Hepatocyte (in vitro differentiated cells): ENCODE data around the gene KRTAP25-1.

Source experiments
- CTCF ChIP-seq: fragments of 200-600 bp; sonication (generic); IDR thresholded peaks from 2 replicates; pipeline ENCODE4 v1.5.1; 2016; ENCODE audit warnings: antibody characterized with exemption, mild to moderate bottlenecking; ENCODE audit not compliant: poor library complexity
- EZH2 ChIP-seq: fragments of 200-600 bp; sonication (generic); IDR thresholded peaks from 2 replicates; pipeline ENCODE4 v1.6.1; 2016; ENCODE audit warnings: antibody characterized with exemption, mild to moderate bottlenecking, borderline replicate concordance
- EZH2phosphoT487 ChIP-seq: fragments of 200-600 bp; sonication (generic); IDR thresholded peaks from one replicate; pipeline ENCODE4 v1.6.1; 2018; ENCODE audit warnings: antibody characterized with exemption, mild to moderate bottlenecking, low read depth, moderate library complexity; ENCODE audit not compliant: unreplicated experiment, severe bottlenecking

- TF ChIP-seq CTCF = no peak
- no peak for TF ChIP-seq EZH2
- TF ChIP-seq EZH2phosphoT487 = no peak
Measured at GRCh38 chr21:30332681-30333080, 43.4 kb upstream of the KRTAP25-1 start.
